Activated CD8-positive, alpha-beta T cell treated with anti-CD3 and anti-CD28 coated beads, Interleukin-2, amount 10 ng/mL, durations not matched to agents 7 days and 5 days (primary cell): ENCODE measurements around the gene RASGRF1. TPM values are rescaled to one million over a fixed set of nuclear protein-coding genes. Genes with fewer than 3 reads are reported as not detected.

Experiments
- ATAC-seq: fragments of 150-1000 bp; cut with Tn5 transposase; one replicate; pipeline ENCODE4 v1.10.0; 2021; ENCODE audit warnings: moderate library complexity
- CTCF ChIA-PET: fragments of 350-600 bp; sonication (Branson Sonifier 250); formaldehyde crosslinking; loops from one replicate; lab custom pipeline; 2021; ENCODE audit warnings: antibody characterized with exemption; lab: Charles Lee
- POLR2A ChIA-PET: fragments of 350-600 bp; sonication (Branson Sonifier 250); formaldehyde crosslinking; loops from one replicate; lab custom pipeline; 2021; ENCODE audit warnings: antibody characterized with exemption; lab: Charles Lee
- DNase-seq: peaks from one replicate; pipeline ENCODE4 v3.0.0-alpha.2; 2020
- H3K27ac Mint-ChIP-seq: one replicate; pipeline ENCODE4 v1.8.0; 2021; ENCODE audit warnings: mild to moderate bottlenecking, mixed read lengths
- H3K27me3 Mint-ChIP-seq: one replicate; pipeline ENCODE4 v1.8.0; 2021; ENCODE audit warnings: low read depth, mixed read lengths
- H3K36me3 Mint-ChIP-seq: one replicate; pipeline ENCODE4 v1.8.0; 2021; ENCODE audit warnings: low read depth, mixed read lengths
- H3K4me1 Mint-ChIP-seq: one replicate; pipeline ENCODE4 v1.8.0; 2021; ENCODE audit warnings: low read depth, mixed read lengths
- H3K4me3 Mint-ChIP-seq: one replicate; pipeline ENCODE4 v1.8.0; 2021; ENCODE audit warnings: mild to moderate bottlenecking, mixed read lengths
- H3K9me3 Mint-ChIP-seq: one replicate; pipeline ENCODE4 v1.8.0; 2022; ENCODE audit warnings: mixed read lengths; ENCODE audit not compliant: insufficient read depth
- total RNA-seq, 2 experiments: library from RNA; stranded (reverse); gene quantifications; one replicate each; pipeline ENCODE4 v1.2.3, GENCODE V29; 2021

Gene RASGRF1
- total RNA-seq, 2 experiments from 2014 or later = not detected

- ATAC-seq (no peak), DNase-seq (no peak)
- ChIA-PET CTCF (no interaction called here), POLR2A (no interaction called here)
- Mint-ChIP-seq H3K9me3 (no peaks in the 10 kb centered on the region), H3K4me1 (peaks cover 2% of the 10 kb centered on the region), H3K4me3 (no peak overlapping the region), H3K27me3 (peaks cover 56% of the 10 kb centered on the region), H3K27ac (no peak overlapping the region), H3K36me3 (no peaks in the 10 kb centered on the region)
Observed at GRCh38 chr15:79093352-79093935, 2.9 kb upstream of the RASGRF1 start.

- ATAC-seq (no peak), DNase-seq (no peak)
- Mint-ChIP-seq H3K27me3 (peaks cover 64% of the 10 kb centered on the region), H3K4me3 (no peak overlapping the region), H3K27ac (no peak overlapping the region), H3K36me3 (no peaks in the 10 kb centered on the region), H3K4me1 (peaks cover 2% of the 10 kb centered on the region), H3K9me3 (no peaks in the 10 kb centered on the region)
- CTCF ChIA-PET = no interaction called here
- POLR2A ChIA-PET = no interaction called here
Observed at GRCh38 chr15:79092382-79092781, 1.8 kb upstream of the RASGRF1 start.

GRCh38 chr15:79091204-79091867 lies 756 bp upstream of the RASGRF1 start:
- Mint-ChIP-seq H3K9me3 (no peaks in the 10 kb centered on the region), H3K4me3 (no peak overlapping the region), H3K4me1 (peaks cover 2% of the 10 kb centered on the region), H3K27ac (no peak overlapping the region), H3K36me3 (no peaks in the 10 kb centered on the region), H3K27me3 (peaks cover 63% of the 10 kb centered on the region)
- POLR2A ChIA-PET = interaction anchor here (1.1 kb wide), 1 partner anchor 12 kb away, joined by 5 read pairs; no protein-coding TSS in a partner anchor
- no peak for DNase-seq
- CTCF ChIA-PET = no interaction called here
- ATAC-seq = peak; percentile 42

- peaks cover 60% of the 10 kb centered on the region for H3K27me3 Mint-ChIP-seq
- peaks cover 2% of the 10 kb centered on the region for H3K4me1 Mint-ChIP-seq
- ChIA-PET CTCF (no interaction called here), POLR2A (no interaction called here)
- no peaks in the 10 kb centered on the region for H3K9me3 Mint-ChIP-seq
- H3K36me3 Mint-ChIP-seq = no peaks in the 10 kb centered on the region
- peak overlapping the region; percentile 25 for H3K27ac Mint-ChIP-seq
- ATAC-seq (no peak), DNase-seq (no peak)
- no peak overlapping the region for H3K4me3 Mint-ChIP-seq
Observed at GRCh38 chr15:79089890-79090486, 592 bp downstream of the RASGRF1 start.

- no peak for ATAC-seq
- H3K4me3 Mint-ChIP-seq = no peak overlapping the region
- no peaks in the 10 kb centered on the region for H3K9me3 Mint-ChIP-seq
- H3K27ac Mint-ChIP-seq = no peak overlapping the region
- POLR2A ChIA-PET = no interaction called here
- no peak for DNase-seq
- no peaks in the 10 kb centered on the region for H3K36me3 Mint-ChIP-seq
- H3K4me1 Mint-ChIP-seq = peaks cover 2% of the 10 kb centered on the region
- H3K27me3 Mint-ChIP-seq = peaks cover 62% of the 10 kb centered on the region
- CTCF ChIA-PET = no interaction called here
Observed at GRCh38 chr15:79089331-79089889, 1.2 kb downstream of the RASGRF1 start.

GRCh38 chr15:79088426-79089205 lies 2.0 kb downstream of the RASGRF1 start:
- H3K9me3 Mint-ChIP-seq = no peaks in the 10 kb centered on the region
- CTCF ChIA-PET = no interaction called here
- peaks cover 59% of the 10 kb centered on the region for H3K27me3 Mint-ChIP-seq
- no peak overlapping the region for H3K4me3 Mint-ChIP-seq
- POLR2A ChIA-PET = no interaction called here
- no peaks in the 10 kb centered on the region for H3K36me3 Mint-ChIP-seq
- H3K4me1 Mint-ChIP-seq = peaks cover 2% of the 10 kb centered on the region
- DNase-seq (no peak), ATAC-seq (no peak)
- no peak overlapping the region for H3K27ac Mint-ChIP-seq

GRCh38 chr15:79086814-79087213 lies 3.8 kb downstream of the RASGRF1 start:
- CTCF ChIA-PET = no interaction called here
- Mint-ChIP-seq H3K36me3 (no peaks in the 10 kb centered on the region), H3K27me3 (peaks cover 43% of the 10 kb centered on the region), H3K4me1 (no peaks in the 10 kb centered on the region), H3K9me3 (no peaks in the 10 kb centered on the region), H3K4me3 (no peak overlapping the region), H3K27ac (no peak overlapping the region)
- no peak for DNase-seq
- no peak for ATAC-seq
- POLR2A ChIA-PET = no interaction called here

- no peak for ATAC-seq
- ChIA-PET POLR2A (no interaction called here), CTCF (no interaction called here)
- Mint-ChIP-seq H3K4me3 (no peak overlapping the region), H3K27me3 (peaks cover 27% of the 10 kb centered on the region), H3K36me3 (no peaks in the 10 kb centered on the region), H3K9me3 (no peaks in the 10 kb centered on the region), H3K4me1 (no peaks in the 10 kb centered on the region), H3K27ac (no peak overlapping the region)
- DNase-seq = no peak
Observed at GRCh38 chr15:79084308-79084968, 6.1 kb downstream of the RASGRF1 start.

GRCh38 chr15:79083154-79083553 lies 7.4 kb downstream of the RASGRF1 start:
- Mint-ChIP-seq H3K36me3 (no peaks in the 10 kb centered on the region), H3K4me1 (no peaks in the 10 kb centered on the region), H3K9me3 (no peaks in the 10 kb centered on the region), H3K27me3 (peaks cover 16% of the 10 kb centered on the region), H3K4me3 (no peak overlapping the region), H3K27ac (no peak overlapping the region)
- ChIA-PET POLR2A (no interaction called here), CTCF (no interaction called here)
- DNase-seq = no peak
- no peak for ATAC-seq

GRCh38 chr15:79082363-79083070 lies 8.1 kb downstream of the RASGRF1 start:
- Mint-ChIP-seq H3K27ac (no peak overlapping the region), H3K9me3 (no peaks in the 10 kb centered on the region), H3K27me3 (peaks cover 10% of the 10 kb centered on the region), H3K4me1 (no peaks in the 10 kb centered on the region), H3K36me3 (no peaks in the 10 kb centered on the region), H3K4me3 (no peak overlapping the region)
- ChIA-PET CTCF (no interaction called here), POLR2A (interaction anchor here (0.6 kb wide), 1 partner anchor 81 kb away, joined by 3 read pairs; no protein-coding TSS in a partner anchor)
- no peak for ATAC-seq
- DNase-seq = no peak
